Measurements from ENCODE around the gene MTHFSD. TPM values are rescaled to one million over a fixed set of nuclear protein-coding genes. Genes with fewer than 3 reads are reported as not detected.

The MTHFSD gene
- total and polyA plus RNA-seq, 4 donors = 9.4 to 28.5 (median 16.6) TPM

- Histone ChIP-seq H3K4me3 (no peak overlapping the region), H3K4me1 (ENCODE audit: control insufficient read depth in 5 of 5, insufficient read depth in 5 of 5, low read length in 5 of 5) (peaks cover 0 to 9% (median 0%) of the 10 kb centered on the region in 5 donors)
Measured at GRCh38 chr16:86492961-86493629, 61.9 kb downstream of the MTHFSD start.

GRCh38 chr16:86492267-86492960, 62.6 kb downstream of the MTHFSD start:
- Histone ChIP-seq H3K27ac (ENCODE audit: low read depth in 1 of 2, low read length in 1 of 2) (peak overlapping the region in 1 of 2 donors; percentile 48), H3K27me3 (ENCODE audit: control insufficient read depth in 3 of 3, insufficient read depth in 3 of 3, low read length in 2 of 3) (peaks cover 4 to 79% (median 20%) of the 10 kb centered on the region in 3 donors), H3K9me3 (ENCODE audit: control insufficient read depth in 4 of 4, insufficient read depth in 3 of 4, low read length in 3 of 4) (peaks cover 0 to 10% (median 0%) of the 10 kb centered on the region in 4 donors), H3K9ac (ENCODE audit: insufficient read depth in 1 of 2, low read length in 2 of 2) (no peak overlapping the region), H3K4me3 (no peak overlapping the region), H3K36me3 (ENCODE audit: control insufficient read depth in 4 of 4, insufficient read depth in 4 of 4, low read length in 4 of 4) (peaks cover 0 to 21% (median 6%) of the 10 kb centered on the region in 4 donors), H3K4me1 (ENCODE audit: control insufficient read depth in 5 of 5, insufficient read depth in 5 of 5, low read length in 5 of 5) (peaks cover 0 to 8% (median 0%) of the 10 kb centered on the region in 5 donors)
- DNase-seq (no peak), ATAC-seq (ENCODE audit: insufficient read depth, low FRiP score) (no peak)
- WGBS, 2 donors = 55 to 63% methylated on average over 4 of the region's 4 CpGs
- no peak for TF ChIP-seq CTCF (IDR thresholded peaks at IDR 0.05; ENCODE audit: control extremely low read depth, extremely low read depth)

More at GRCh38 chr16:86492961-86493629, 61.9 kb downstream of the MTHFSD start:
- peaks cover 0 to 10% (median 0%) of the 10 kb centered on the region in 4 donors for H3K9me3 ChIP-seq (ENCODE audit: control insufficient read depth in 4 of 4, insufficient read depth in 3 of 4, low read length in 3 of 4)
- peaks cover 0 to 21% (median 6%) of the 10 kb centered on the region in 4 donors for H3K36me3 ChIP-seq (ENCODE audit: control insufficient read depth in 4 of 4, insufficient read depth in 4 of 4, low read length in 4 of 4)
- H3K27ac ChIP-seq (ENCODE audit: low read depth in 1 of 2, low read length in 1 of 2) = peak overlapping the region in 1 of 2 donors; percentile 48
- no peak for DNase-seq
- H3K27me3 ChIP-seq (ENCODE audit: control insufficient read depth in 3 of 3, insufficient read depth in 3 of 3, low read length in 2 of 3) = peaks cover 4 to 77% (median 22%) of the 10 kb centered on the region in 3 donors
- no peak for ATAC-seq (ENCODE audit: insufficient read depth, low FRiP score)
- TF ChIP-seq CTCF (IDR thresholded peaks at IDR 0.05; ENCODE audit: control extremely low read depth, extremely low read depth) = no peak
- H3K9ac ChIP-seq (ENCODE audit: insufficient read depth in 1 of 2, low read length in 2 of 2) = no peak overlapping the region
- whole genome bisulfite sequencing, 2 donors = 37 to 41% methylated on average over 9 of the region's 9 CpGs

GRCh38 chr16:86491640-86492023, 63.4 kb downstream of the MTHFSD start:
- H3K4me1 ChIP-seq (ENCODE audit: control insufficient read depth in 5 of 5, insufficient read depth in 5 of 5, low read length in 5 of 5) = peaks cover 0 to 7% (median 0%) of the 10 kb centered on the region in 5 donors
- H3K4me3 ChIP-seq = no peak overlapping the region
- H3K9ac ChIP-seq (ENCODE audit: insufficient read depth in 1 of 2, low read length in 2 of 2) = no peak overlapping the region
- H3K27me3 ChIP-seq (ENCODE audit: control insufficient read depth in 3 of 3, insufficient read depth in 3 of 3, low read length in 2 of 3) = peaks cover 4 to 85% (median 18%) of the 10 kb centered on the region in 3 donors
- H3K36me3 ChIP-seq (ENCODE audit: control insufficient read depth in 4 of 4, insufficient read depth in 4 of 4, low read length in 4 of 4) = peaks cover 0 to 21% (median 6%) of the 10 kb centered on the region in 4 donors
- peak overlapping the region in 1 of 2 donors; percentile 7 for H3K27ac ChIP-seq (ENCODE audit: low read depth in 1 of 2, low read length in 1 of 2)
- ATAC-seq (ENCODE audit: insufficient read depth, low FRiP score) = no peak
- H3K9me3 ChIP-seq (ENCODE audit: control insufficient read depth in 4 of 4, insufficient read depth in 3 of 4, low read length in 3 of 4) = peaks cover 0 to 10% (median 0%) of the 10 kb centered on the region in 4 donors
- 66 to 78% methylated on average over 7 of the region's 7 CpGs for WGBS, 2 donors
- DNase-seq = no peak
- no peak for TF ChIP-seq CTCF (IDR thresholded peaks at IDR 0.05; ENCODE audit: control extremely low read depth, extremely low read depth)
